Activated CD8-positive, alpha-beta memory T cell treated with anti-CD3 and anti-CD28 coated beads for 4 hours (primary cell): ENCODE results near the gene PCK2.

Experiments
- DNase-seq, 2 donors: peaks; one replicate each; pipeline ENCODE4 v3.0.0-alpha.2; 2020; ENCODE audit warnings: low read depth in 2 of 2

Gene PCK2

DNA sequence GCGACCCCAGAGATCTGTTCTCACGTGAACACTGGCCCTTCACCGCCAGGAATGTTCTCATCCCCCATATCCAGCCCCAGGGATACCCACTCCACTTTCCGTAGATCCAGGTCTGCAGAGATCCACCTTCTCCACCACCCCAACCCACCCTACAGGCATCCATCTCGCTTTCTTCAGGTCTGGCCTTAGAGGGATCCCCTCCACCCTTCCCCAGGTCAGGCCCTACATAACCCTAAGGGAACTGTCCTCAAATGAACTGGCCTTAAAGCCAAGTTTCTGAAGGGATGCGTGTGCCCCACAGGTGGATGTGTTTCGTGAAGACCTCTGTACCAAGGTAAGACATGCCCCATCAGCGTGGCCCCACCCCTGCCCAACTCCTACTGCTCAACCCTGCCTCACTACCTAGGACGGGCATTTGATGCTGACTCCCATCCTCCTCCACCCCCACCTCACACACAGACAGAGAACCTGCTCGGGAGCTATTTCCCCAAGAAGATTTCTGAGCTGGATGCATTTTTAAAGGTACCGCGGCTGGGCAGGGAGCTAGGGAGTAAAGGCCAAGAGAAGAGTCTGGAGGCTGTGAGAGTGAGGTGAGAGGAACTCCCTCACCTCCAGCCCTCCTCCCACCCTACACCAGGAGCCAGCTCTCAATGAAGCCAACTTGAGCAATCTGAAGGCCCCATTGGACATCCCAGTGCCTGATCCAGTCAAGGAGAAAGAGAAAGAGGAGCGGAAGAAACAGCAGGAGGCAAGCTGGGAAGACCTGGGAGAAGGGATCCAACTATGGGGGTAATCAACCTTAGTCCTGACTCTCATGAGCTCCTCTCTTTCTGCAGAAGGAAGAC lies 42.8 kb downstream of the PCK2 start:
- no peak for DNase-seq

DNA sequence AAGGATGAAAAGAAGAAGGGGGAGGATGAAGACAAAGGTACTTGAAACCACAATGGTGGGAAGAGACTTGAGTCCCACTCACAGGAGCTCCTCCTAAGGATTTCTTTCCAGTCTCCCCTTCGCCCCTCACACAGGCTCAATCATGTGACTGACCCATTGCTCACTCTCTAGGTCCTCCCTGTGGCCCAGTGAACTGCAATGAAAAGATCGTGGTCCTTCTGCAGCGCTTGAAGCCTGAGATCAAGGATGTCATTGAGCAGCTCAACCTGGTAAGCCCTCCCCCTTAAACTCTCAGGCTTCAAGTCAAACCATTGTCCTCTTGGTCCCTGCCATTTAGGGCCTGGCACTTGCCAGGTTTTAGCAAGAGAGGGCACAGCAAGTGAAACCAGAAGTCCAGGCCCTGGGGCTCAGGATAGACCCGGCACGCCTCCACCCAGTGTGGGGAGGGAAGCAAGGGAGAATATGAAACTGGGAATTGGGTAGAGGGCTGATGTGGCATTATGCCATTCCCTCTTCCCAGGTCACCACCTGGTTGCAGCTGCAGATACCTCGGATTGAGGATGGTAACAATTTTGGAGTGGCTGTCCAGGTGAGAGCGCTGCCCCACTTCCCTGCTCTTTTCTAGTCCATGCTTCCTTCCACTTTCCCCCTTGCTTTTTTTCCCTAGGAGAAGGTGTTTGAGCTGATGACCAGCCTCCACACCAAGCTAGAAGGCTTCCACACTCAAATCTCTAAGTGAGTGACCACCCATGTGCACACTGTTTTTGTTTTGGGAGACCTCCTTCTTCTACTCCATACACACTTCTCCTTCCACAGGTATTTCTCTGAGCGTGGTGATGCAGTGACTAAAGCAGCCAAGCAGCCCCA lies 43.7 kb downstream of the PCK2 start:
- DNase-seq, result no peak

DNA sequence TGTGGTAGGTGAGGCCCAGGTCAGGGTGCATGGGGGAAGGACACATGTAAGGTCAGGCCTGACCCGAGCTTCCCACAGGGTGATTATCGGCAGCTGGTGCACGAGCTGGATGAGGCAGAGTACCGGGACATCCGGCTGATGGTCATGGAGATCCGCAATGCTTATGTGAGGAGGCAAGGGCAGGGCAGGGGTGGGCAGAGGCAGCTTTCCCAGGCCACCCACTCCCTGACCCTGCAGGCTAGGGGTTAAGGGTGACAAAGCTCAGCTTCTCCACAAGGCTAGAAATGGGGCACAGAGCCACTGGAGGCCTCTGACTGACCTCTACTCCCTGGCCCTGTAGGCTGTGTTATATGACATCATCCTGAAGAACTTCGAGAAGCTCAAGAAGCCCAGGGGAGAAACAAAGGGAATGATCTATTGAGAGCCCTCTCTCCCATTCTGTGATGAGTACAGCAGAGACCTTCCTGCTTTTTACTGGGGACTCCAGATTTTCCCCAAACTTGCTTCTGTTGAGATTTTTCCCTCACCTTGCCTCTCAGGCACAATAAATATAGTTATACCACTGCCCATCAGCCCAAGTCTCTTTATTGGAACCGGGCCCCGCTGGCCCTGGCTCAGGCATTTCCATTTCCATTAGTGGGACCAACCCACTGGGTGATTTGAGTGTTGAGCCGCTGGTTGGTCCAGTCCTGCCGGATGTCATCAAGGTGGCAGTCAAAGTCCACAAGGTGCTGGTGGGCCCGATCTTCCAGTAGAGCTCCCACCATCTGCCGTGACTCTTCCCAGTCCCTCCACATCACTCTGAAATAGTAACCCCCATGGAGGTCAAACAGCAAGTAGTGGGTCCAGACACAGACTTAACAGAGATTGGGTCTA lies 44.5 kb downstream of the PCK2 start:
- no peak for DNase-seq

DNA sequence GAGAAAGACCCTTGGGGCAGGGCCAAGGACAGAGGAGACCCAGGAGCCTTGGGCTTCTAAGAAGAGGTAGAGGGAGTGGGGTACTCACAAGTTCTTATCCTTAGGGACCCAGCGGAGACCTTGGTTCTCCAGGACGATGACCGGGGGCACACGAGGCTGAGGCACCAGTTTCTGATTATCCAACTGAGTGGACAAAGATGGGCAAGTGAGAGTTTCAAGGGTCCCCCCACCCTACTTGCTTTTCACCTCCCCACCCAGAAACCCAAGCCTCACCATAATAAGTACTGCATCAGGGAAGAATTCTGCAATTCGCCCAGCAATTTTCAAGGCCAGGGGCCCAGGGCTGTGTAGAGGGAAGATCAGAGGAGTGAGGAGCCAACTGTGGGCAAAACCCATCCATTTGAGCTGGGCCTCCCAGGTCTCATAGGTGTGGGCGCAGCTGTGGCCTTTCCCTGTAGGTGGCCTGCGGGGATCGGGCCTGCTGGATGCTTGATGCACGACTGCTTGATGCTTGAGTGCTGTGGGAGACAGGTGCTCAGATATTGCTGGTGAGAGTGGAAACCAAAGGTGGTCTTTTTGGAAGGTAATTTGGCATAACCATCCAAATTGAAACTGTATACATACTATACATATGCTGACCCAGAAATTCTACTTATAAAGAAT lies 45.3 kb downstream of the PCK2 start:
- DNase-seq, result no peak

DNA sequence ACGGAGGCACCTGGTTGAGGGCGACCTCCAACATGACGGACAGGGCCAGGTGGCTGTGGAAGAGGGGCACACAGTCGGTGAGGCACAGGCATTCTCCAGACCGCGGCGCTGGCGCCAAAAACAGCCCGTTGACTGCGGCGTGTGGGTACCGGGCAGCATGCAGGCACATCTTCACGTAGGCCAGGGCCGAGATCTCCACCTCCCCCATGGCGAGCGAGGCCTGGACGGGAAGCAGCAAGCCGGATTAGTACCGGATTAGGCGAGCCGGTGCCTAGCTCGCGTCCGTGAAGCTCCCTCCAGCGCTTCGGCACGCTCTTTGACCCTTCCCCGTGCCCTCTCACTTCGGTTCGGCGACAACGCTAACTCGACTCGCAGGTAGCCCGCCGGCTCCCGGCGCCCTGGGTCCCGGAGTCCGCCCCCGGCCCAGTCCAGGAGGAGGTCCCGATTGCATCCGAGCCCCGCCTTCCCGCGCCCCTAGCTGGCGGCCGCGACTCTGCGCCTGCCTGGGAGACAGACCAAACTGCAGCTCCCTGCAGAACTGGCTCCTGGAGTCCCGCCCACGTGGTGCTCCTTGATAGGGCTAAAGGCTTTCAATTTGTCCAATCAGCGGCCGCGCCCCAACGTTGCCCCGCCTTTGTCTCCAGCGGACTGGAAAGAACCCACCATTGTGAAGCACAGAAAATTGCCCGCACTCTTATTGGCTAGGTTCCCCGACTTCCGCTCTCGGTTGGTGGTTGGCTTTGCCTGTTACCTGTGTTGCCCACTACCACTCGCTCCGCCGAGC lies 47.2 kb downstream of the PCK2 start, which contains the start of gene EMC9:
EMC9 (minus strand) TSS at position 495 of the 784 bp plus-strand sequence; CDS start at position 208, 287 bp downstream.
- DNase-seq, result peak; percentile 99

DNA sequence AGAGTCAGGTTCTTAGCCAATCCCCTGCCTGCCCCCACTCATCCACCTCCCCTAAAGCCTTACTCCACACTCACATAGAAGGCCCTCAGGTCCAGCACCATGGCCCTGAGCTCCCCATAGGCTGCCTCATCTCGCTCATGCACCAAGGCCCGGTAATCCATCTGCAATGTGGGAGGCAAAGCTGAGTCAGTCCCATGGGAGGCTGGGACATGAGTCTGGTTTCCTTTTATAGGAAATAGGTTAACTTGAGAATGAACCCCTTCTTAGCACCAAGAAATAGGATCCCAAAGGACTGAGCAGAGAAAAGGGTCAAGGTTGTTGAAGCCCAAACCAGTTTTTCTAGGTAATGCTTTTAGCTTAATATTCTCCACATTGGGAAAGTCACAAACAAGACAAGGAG lies 49.4 kb downstream of the PCK2 start:
- DNase-seq, result no peak

DNA sequence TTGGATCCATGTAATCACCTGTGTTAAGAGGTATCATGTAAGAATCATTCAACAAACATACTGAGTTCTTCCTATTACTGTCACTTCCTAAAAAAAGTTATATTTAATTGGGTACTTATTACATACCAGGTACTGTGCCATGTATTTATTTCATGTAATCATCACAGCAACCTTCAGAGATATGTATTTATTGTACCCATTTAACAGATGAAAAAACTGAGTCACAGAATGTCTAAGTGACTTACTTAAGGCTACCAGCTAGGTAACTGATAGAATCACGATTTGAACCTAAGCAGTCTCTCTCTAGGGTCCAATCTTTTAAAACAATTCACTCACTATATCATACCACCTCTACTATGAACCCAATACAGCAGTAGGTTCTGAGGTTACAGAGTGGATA lies 50.3 kb downstream of the PCK2 start:
- no peak for DNase-seq

DNA sequence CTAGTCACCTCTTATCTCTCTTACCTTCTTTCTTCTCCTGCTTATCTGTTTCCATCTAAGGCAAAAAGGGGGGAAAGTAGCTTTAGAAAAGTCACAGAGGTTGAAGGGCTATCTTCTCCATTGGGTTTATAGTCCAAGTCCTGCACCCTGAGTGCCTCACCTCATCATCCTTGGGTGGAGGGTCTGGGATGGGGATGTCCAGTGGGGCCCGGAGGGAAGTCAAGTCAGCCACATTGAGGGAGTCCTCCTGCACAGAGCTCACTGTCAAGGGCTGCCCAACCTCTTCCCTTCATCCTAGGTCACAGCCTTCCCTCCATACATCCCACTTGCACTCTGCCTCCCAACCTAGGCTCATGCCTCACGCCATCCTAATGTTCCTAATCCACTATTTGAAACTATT lies 51.1 kb downstream of the PCK2 start:
- no peak for DNase-seq

DNA sequence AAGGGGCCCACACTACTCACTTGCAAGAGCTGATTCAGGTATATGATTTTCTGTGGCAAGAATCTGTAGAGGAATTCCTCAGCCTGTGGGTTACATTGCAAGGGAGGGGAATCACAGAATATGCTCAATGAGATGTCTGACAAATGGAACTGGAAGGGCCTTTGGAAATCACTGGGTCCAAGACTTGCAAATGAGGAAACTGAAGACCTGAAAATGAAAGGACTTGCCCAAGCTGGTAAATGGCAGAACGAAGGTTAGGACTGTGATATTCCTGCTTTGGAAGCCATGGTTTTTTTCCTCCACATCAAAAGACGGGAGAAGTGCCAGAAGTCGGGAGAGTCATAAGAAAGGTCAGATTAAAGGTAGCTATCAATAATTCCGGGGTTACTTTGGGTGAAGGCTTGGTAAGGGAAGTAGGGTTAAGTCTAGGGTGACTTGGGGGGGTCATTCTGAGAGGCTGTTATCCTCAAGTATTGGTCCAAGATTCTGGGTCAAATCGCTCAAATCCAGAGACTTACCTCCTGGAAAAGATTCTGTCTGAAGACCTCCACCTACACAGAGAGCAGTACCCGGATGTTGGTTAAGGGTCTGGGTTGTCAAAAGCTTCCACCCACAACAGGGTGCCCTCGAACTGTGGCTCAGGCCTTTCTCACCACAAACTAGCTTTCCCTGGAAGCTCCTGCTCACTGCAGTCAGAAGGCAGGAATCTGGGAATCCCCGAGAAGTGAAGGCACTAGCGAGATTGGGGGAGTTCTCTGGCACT lies 51.8 kb downstream of the PCK2 start:
- DNase-seq, result no peak

DNA sequence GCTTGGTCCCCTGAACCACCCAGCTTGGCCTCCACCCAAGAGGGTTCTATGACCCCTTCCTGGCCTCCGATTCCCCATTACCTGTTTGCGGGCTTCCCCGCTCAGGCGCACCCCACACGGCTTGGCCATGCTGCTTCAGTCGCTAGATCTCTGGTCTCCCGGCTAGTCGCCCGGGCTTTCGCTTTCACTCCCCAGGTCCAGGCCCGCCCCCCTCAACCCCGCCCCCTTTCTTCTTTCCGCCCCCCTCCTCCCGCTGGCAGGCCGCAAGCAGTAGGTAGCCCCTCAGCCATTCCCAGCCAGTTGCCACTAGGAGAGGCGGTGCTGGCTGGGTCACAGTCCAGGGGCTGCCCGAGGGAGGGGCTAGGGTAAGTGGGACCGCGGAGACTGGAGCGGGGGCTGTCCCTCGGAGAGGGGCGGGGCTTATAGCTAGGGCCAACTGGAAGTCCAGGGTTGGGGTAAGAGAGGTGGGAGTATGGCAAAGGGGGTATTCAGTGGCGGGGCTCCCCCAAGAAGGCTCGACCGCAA lies 52.4 kb downstream of the PCK2 start, which contains the start of gene PSME2:
PSME2 (minus strand) TSS at position 158 of the 525 bp plus-strand sequence; CDS start at position 129, 29 bp downstream.
- peak; percentile 61 to 64 for DNase-seq

DNA sequence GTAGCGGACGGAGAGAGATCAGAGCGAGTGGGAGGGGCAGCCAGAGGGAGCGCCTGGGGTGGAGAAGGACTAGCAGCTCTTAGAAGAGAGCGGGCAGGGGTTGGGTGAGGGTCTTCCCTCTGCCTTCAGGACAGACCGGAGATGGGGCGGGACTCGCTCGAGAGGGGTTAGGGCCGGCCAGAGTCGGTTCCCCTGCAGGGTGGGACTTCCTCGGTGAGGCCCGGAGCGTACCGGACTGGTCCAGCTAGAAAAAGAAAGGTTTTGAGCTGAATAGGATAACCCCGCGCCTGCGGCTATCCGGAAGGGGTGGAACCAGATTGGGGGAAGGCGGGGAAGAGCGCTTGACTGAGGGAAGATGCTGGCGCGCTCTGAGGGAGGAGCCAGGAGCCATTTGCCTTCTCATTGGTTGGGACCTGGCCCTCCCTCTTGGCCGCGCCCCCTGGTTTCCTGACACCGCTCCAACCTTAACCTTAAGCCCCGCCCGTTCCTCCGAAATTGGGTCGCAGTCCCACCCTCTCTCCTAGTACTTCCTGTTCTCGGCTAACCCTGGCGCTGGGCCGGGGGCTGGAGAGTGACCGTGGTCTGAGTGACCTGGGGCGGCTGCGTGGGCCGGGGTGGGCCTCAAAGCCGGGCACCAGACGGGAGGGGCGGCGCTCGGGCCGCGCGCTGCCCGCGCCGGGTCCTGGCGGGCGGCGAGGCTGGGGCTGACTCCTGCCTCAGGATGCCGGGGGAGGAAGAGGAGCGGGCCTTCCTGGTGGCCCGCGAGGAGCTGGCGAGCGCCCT lies 53.1 kb downstream of the PCK2 start, which contains the start of gene RNF31:
RNF31 (plus strand) TSS at position 521 of the 783 bp plus-strand sequence; CDS start at position 722, 201 bp downstream.
- peak; percentile 93 to 96 for DNase-seq

DNA sequence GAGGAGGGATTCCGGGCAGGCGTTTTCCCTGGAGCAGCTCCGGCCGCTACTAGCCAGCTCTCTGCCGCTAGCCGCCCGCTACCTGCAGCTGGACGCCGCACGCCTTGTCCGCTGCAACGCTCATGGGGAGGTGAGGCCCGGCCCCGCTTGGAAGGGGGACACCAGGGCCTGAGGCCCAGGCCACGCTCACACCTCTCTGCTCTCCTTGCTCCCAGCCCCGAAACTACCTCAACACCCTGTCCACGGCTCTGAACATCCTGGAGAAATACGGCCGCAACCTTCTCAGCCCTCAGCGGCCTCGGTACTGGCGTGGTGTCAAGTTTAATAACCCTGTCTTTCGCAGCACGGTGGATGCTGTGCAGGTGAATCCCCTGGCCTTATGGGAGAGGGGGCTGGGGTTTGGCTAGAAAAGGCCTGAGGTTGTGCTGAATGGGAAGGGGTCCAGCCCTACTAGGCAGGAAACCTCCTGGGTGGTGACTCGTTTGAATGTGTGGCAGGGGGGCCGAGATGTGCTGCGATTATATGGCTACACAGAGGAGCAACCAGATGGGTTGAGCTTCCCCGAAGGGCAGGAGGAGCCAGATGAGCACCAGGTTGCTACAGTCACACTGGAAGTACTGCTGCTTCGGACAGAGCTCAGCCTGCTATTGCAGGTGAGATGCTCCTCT lies 53.8 kb downstream of the PCK2 start:
- DNase-seq, result no peak

DNA sequence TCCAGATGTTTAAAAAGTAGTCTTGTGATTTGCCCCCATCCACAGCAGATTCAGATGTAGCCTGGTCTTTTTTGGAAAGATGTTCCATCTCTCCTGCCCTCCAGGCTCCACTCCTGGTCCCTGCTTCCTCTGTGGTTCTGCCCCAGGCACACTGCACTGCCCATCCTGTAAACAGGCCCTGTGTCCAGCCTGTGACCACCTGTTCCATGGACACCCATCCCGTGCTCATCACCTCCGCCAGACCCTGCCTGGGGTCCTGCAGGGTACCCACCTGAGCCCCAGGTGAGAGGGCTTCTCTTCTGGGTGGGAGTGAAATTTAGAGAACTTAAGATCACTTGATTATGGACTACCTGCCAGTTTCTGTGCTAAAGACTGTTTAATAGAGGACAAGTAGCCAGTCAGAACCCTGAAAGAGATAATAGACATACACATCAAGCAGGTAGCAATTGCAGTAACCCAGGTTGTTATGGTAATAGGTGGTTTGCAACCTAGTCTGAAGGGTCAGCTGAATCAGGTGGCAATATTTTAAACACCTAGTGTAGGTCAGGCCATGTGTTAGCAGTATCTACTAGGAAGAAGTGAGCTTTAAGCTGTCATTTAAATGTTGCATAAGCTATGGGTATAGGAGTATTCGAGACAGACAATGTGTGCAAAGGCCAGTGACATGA lies 55.3 kb downstream of the PCK2 start:
- DNase-seq, result no peak

DNA sequence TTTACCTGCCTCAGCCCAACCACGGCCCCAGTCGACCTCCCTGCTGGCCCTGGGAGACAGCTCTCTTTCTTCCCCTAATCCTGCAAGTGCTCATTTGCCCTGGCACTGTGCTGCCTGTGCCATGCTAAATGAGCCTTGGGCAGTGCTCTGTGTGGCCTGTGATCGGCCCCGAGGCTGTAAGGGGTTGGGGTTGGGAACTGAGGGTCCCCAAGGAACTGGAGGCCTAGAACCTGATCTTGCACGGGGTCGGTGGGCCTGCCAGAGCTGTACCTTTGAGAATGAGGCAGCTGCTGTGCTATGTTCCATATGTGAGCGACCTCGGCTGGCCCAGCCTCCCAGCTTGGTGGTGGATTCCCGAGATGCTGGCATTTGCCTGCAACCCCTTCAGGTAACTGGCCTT lies 56.0 kb downstream of the PCK2 start:
- DNase-seq, result no peak

DNA sequence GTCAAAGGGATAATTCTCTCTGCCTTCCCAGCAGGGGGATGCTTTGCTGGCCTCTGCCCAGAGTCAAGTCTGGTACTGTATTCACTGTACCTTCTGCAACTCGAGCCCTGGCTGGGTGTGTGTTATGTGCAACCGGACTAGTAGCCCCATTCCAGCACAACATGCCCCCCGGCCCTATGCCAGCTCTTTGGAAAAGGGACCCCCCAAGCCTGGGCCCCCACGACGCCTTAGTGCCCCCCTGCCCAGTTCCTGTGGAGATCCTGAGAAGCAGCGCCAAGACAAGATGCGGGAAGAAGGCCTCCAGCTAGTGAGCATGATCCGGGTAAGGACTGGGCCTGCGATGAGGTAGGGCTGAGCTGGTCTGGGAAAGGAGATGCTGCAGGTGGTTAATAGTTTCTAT lies 56.5 kb downstream of the PCK2 start:
- no peak for DNase-seq

DNA sequence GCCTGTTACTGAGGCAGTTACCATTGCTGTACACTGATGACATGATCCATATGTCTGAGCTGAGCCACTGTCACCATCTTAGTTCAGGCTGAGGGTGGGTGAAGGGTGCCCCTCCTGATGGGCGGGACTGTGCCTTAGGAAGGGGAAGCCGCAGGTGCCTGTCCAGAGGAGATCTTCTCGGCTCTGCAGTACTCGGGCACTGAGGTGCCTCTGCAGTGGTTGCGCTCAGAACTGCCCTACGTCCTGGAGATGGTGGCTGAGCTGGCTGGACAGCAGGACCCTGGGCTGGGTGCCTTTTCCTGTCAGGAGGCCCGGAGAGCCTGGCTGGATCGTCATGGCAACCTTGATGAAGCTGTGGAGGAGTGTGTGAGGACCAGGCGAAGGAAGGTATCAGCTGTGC lies 56.9 kb downstream of the PCK2 start:
- no peak for DNase-seq

DNA sequence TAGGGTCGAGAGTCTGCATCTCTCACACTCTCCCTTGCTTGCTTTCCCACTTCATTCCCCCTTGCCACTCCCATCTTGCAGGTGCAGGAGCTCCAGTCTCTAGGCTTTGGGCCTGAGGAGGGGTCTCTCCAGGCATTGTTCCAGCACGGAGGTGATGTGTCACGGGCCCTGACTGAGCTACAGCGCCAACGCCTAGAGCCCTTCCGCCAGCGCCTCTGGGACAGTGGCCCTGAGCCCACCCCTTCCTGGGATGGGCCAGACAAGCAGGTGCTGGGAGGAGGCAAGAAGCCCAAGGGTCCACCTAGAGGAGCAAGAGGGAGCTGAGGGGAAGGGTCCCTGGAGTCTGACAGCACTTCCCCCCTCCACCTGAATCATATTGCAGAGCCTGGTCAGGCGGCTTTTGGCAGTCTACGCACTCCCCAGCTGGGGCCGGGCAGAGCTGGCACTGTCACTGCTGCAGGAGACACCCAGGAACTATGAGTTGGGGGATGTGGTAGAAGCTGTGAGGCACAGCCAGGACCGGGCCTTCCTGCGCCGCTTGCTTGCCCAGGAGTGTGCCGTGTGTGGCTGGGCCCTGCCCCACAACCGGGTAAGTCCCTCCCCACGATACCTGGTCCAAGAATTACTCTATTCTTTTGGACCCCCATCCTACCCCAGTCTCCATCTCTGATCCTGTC lies 57.4 kb downstream of the PCK2 start:
- DNase-seq, result no peak
